GM21390 (cell line): ENCODE measurements around the gene PKN3.
"Not testable (repeated sequence)": the region's sequence is repeated elsewhere in the genome, so short reads cannot be mapped to it uniquely, and the experiment has no call there.

Experiments used
- ATAC-seq: cut with Tn5 transposase; IDR thresholded peaks from one replicate; pipeline ENCODE4 v1.9.1; 2021; ENCODE audit not compliant: unreplicated experiment

The PKN3 gene

DNA sequence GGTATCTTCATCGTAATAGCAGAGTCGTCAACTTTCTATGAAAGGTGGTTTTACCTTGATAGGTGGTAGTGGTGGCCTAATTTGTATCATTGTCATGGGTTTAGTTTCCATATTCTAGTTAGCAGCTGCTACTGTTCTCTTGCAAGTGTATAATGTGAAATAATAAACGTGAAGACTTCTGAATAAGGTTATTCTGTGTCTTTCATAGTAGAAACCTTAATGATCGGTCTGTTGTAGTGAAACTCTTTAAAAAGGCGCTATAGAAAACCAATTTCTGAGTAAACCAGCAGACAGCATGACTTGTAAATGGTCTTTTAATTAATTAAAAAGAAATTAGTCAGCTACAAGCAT, 11.6 kb upstream of the PKN3 start:
- no peak for ATAC-seq

DNA sequence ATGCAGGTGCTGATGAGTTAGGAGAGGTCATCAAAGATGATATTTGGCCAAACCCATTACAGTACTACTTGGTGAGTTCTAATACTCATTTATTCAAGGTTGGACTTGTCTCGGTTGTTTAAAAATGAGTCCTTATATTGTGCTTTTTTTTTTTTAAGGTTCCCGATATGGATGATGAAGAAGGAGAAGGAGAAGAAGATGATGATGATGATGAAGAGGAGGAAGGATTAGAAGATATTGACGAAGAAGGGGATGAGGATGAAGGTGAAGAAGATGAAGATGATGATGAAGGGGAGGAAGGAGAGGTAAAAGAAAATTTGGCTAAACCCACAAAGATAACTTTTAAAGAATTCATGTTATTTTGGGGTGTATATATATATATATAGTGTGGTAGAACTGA, 8.6 kb upstream of the PKN3 start:
- not testable (repeated sequence) for ATAC-seq

DNA sequence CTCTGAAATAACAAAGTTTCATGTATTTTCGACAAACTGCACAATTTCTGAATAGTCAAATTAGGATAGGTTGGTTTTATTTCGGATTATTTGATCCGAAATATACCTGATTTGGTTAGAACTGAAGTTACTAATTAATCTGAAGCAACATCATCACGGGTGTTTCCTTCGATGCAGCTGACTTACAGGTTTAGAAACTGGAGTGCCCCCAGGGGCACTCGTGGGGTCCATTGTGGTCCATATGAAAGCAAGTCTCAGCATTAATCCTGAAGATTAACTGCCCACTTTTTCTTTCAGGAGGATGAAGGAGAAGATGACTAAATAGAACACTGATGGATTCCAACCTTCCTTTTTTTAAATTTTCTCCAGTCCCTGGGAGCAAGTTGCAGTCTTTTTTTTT, 8.0 kb upstream of the PKN3 start:
- ATAC-seq = no peak

DNA sequence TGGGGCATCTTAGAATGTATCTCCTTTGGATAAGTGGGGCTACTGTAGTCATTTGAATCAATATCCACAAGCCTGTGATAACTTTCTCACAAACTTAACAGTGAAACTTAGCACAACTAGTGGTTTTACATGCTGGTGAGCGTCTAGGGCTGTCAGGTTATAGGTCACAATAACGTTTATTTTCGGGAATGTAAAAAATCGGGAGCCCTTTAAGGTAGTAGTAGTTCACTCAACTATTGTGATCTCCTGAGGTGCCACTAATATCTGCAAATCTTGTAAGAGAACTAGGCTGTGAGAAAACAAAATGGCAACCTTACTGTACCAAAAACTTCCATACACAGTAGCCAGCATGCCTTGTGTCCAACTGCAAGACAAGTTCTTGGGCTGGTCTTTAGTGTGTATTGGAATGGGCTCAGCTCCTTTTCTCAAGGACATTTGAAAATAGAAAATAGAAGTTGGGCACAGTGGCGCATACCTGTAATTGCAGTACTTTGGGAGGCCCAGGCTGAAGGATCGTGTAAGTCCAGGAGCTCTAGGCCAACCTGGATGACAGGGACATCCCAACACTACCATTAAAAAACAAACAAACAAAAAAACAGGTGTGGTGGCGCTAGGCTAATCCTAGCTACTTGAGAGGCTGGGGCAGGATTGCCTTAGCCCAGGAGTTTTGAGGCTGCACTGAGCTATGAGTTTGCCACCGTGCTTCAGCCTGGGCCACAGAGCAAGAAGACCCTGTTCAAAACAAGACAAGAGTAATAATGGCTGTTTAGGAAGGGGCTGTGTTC, 5.2 kb upstream of the PKN3 start:
- no peak for ATAC-seq

DNA sequence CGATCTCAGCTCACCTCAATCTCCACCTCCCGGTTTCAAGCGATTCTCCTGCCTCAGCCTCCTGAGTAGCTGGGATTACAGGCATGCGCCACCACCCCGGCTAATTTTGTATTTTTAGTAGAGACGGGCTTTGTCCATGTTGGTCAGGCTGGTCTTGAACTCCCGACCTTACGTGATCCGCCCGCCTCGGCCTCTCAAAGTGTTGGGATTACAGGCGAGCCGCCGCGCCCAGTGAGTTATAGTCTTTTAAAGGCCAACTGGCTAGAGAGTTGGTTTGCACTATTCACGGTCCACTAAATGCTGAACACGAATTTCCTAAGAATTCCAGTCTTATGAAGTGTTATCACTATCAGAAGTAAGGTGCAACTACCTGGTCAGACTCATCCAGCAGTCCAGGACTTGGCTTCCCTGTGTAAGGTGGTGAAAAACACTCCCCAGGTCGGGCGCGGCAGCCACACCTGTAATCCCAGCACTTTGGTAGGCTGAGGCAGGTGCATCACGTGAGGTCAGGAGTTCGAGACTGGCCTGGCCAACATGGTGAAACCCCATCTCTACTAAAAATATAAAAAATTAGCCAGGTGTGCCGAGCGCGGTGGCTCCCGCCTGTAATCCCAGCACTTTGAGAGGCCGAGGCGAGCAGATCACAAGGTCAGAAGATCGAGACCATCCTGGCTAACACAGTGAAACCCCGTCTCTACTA, 3.1 kb upstream of the PKN3 start:
- not testable (repeated sequence) for ATAC-seq

DNA sequence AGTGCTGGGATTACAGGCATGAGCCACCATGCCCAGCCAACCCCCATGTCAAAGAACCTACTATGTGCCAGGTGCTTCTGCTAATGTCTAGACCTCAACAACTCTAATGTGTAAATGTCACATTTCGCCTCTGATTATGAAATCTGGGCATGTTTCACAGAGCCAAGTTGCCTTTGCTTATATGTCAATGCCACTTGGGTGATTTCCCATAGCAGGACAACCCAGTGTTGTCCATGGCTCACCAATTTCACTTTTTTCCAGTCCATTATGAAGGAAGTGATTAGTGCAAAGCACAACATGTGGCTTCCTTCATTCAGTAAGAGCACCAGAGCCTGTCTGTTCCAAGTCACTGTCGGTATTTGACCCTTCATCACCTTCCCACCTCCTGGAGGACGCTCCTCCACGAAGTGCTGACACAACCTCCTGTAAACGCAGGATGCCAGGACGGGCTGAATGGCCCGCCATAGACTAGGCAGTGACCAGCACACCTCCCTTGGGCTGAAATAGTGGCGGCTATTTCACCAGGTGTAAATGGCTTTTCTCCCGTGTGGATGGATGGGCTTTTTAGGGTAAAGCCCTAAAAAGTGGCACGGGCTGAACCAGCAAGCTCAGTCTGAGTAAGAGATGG, 962 bp upstream of the PKN3 start:
- no peak for ATAC-seq

DNA sequence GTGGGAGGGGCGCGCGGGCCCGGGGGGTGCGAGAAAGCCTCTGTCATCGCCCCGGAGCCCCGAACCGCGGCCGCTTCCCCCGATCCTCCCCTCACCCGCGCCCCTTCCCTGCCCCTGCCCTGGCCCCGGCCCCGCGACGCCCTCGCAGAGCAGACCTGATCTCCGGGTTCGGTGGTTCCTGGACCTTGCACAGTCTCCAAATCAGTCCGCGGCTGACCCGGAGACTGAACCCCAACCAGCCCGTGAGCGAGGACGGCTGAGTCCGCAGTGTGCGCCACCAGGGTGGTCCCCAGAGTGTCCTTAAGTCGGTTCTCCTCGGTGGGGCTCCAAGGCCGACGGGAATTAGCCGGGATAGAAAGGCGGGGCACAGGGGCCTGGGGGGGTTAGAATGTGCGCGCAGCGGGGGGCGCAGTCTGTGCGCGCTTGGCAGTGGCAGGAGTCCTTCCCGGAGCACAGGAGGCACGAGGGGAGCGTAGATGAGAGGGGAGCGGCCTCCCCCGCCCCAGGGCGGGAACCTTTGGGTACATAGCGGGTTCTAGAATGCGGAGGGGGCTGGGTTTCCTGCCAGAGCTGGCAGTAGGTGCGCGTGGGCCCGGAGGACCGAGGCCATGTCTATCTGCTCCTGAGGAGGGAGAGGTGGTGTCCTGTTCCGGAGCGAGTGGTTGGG, 779 bp downstream of the PKN3 start:
- peak; percentile 12 for ATAC-seq

DNA sequence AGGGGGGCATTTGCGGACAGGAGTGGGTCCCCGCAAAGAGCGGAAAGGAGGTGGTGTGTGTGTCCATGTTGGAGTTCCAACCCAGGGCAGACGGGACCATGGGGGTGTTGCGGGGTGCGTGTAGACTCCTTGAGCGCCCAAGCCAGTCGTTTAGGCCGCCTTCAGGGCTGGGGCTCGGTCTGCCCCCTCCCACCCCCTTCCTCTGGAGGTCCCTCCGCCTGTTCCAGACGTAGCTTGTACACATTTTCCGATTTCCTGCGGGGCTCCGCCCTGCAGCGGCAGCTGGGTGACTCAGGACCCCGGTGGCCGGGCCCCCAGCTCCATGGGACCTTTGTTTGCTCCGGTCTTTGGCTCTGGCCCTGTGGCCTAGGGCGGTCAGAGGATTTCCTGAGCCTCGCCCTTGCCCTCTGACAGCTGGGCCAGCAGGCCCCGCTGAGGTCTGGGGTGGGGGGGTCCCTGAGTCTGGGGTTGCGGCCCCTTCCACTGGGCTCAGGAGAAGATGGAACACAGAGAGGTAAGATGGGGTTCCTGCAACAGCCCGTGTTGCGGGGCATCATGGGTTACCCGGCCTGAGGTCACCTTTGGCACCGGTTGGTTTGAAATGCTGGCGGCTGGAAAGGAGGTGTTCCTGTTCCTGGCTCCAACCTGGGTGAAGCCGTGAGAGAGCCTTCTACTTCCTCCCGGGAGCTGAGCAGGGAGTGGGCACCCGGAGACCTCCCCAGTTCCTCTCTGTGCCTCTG, 1.5 kb downstream of the PKN3 start:
- ATAC-seq = no peak

DNA sequence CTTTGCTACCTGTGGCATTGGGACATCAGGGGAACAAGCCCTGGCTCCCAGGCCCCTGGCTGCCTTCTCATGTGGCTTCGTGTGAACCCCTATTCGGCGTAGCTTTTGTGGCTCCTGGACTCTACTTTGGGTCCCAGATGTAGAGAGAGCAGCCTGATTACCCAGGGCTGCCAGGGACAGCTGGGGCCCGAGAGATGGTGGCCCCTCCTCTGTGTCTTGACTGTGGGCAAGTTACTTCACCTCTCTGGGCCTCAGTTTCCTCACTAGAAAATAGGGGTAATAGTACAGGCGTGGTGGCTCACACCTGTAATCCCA, 2.0 kb downstream of the PKN3 start:
- ATAC-seq = no peak

DNA sequence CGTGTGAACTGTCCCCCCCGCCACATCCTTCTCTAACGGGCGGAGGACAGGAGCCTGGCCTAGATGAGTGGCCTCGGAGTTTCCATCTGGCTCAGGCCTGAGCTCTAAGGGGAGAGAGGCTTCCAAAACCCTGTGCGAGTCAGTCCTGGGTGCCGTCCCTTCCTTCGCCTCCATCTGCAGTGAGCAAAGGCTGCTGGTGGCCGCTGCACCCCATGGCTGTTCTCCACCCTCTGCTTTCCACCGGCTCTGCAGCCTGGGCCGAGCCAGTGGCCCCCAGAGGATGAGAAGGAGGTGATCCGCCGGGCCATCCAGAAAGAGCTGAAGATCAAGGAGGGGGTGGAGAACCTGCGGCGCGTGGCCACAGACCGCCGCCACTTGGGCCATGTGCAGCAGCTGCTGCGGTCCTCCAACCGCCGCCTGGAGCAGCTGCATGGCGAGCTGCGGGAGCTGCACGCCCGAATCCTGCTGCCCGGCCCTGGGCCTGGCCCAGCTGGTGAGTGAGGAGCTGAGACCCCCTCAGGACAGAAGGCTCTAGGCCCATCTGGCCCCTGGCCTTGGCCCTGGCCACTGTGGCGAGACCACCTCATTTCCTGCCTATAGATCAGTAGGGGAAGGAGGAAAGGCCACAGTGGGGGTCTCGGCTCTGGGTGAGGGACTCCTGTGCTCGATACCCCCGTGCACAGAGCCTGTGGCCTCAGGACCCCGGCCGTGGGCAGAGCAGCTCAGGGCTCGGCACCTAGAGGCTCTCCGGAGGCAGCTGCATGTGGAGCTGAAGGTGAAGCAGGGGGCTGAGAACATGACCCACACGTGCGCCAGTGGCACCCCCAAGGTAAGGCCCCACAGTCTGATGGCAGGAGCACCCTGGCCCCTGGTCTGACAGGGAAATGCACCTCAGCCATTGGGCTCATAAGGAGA, 3.0 kb downstream of the PKN3 start:
- ATAC-seq = no peak

DNA sequence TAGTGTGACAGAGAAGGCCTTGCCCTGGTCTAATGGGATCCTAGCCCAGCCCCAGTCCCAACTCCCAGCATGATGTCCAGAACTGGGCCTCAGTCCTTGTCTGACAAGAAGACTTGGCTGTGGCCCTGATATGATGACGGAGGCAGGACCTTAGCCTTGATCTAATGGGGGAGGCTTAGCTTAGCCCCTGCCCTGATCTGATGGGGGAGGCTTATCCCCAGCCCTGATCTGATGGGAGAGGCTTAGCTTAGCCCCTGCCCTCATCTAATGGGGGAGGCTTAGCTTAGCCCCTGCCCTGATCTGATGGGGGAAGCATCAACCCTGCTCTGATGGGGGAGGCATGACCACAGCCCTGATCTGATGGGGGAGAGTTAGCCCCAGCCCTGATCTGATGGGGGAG, 3.7 kb downstream of the PKN3 start:
- no peak for ATAC-seq

DNA sequence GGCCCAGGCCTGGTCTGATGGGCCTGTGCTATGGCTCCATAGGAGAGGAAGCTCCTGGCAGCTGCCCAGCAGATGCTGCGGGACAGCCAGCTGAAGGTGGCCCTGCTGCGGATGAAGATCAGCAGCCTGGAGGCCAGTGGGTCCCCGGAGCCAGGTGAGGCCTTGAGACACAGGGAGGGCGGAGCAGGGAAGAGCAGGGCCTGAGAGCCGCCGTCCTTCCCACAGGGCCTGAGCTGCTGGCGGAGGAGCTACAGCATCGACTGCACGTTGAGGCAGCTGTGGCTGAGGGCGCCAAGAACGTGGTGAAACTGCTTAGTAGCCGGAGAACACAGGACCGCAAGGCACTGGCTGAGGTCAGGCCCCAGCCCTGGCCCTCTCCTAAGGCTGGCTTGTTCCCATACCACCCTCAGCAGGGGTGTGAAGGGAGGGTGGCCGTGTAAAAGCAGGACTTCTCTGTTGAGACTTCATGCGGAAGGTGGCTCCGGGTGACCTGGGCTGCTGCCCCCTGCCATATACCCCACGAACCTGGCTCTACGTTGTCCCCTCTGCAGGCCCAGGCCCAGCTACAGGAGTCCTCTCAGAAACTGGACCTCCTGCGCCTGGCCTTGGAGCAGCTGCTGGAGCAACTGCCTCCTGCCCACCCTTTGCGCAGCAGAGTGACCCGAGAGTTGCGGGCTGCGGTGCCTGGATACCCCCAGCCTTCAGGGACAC, 4.5 kb downstream of the PKN3 start:
- ATAC-seq = no peak

DNA sequence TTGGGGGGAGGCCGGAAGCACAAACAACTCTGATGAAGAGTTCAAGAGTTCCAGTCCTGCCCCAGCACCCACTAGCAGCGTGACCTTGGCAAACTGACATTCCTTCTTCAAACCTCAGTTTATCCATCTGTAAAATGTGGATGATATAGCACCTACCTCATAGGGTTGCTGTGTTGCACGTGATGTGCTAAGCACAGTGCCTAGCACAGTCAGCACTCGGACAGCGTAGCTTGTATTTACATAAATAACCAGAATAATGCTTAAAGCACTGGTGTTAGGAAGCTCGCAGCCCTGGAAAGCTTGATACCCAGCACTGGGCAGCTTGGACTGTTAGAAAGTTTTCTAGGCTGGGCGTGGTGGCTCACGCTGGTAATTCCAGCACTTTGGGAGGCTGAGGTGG, 5.1 kb downstream of the PKN3 start:
- no peak for ATAC-seq

DNA sequence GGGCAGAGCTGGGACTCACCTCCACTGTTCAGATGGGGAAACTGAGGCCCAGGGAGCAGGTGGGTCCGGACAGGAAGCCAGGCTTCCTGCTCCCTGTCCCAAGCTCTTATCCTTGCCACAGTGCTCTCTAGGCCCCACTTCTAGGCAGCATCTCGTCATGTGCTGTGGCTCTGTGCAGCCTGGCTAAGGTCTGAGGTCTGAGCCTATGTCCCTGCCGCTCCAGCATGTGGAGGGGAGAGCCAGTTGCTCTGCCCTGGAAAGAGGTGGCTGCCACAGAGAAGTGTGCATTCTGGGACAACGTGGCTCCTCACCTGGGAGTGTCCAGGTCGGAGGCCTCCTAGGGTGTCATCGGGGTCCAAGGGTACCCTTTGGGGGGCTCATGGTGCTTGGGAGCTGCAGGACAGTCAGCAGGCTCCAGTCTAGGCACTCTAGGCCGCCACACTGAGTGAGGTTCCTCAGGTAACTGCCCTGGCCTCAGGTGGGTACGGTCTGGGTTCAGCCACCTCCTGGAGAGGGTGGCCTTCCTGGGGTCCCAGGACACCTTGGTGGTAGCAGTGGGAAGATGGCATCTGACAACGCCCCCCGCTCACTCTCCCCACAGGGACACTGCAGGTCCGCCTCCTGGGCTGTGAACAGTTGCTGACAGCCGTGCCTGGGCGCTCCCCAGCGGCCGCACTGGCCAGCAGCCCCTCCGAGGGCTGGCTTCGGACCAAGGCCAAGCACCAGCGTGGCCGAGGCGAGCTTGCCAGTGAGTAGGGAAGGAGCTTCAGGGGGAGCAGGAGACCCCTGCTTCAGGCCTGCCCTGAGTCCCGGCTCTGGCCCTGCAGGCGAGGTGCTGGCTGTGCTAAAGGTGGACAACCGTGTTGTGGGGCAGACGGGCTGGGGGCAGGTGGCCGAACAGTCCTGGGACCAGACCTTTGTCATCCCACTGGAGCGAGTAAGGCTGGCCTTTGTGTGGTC, 10.4 kb downstream of the PKN3 start:
- no peak for ATAC-seq

DNA sequence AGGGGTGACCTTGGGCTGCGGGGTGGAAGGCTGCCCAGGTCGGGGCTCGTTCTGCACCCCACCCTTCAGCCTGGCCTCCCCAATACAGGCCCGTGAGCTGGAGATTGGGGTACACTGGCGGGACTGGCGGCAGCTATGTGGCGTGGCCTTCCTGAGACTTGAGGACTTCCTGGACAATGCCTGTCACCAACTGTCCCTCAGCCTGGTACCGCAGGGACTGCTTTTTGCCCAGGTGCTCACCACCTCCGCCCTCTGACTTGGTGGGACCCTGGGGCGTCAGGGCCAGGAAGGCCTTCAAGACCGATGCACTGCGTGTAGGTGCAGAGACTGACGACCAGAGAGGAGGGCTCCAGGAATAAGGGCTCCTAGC, 11.1 kb downstream of the PKN3 start:
- no peak for ATAC-seq

DNA sequence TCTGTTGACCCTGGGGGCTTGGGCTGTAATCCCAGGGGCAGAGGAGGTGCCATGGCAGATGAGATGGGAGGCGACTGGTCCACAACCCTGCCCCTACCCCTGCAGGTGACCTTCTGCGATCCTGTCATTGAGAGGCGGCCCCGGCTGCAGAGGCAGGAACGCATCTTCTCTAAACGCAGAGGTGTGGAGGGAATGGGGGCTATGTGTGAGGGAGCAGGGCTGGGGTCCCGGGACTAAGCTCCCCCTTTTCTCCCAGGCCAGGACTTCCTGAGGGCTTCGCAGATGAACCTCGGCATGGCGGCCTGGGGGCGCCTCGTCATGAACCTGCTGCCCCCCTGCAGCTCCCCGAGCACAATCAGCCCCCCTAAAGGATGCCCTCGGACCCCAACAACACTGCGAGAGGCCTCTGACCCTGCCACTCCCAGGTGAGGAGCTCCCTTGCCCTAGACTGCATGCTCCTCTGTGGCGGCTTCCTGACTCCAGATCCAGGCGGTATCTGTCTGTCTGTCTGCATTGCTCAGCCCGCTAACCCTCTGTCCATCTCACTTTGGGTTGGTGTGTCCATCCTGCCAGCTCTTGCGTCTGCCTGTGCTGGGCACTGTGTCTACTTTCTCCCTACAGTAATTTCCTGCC, 11.8 kb downstream of the PKN3 start:
- ATAC-seq = no peak

DNA sequence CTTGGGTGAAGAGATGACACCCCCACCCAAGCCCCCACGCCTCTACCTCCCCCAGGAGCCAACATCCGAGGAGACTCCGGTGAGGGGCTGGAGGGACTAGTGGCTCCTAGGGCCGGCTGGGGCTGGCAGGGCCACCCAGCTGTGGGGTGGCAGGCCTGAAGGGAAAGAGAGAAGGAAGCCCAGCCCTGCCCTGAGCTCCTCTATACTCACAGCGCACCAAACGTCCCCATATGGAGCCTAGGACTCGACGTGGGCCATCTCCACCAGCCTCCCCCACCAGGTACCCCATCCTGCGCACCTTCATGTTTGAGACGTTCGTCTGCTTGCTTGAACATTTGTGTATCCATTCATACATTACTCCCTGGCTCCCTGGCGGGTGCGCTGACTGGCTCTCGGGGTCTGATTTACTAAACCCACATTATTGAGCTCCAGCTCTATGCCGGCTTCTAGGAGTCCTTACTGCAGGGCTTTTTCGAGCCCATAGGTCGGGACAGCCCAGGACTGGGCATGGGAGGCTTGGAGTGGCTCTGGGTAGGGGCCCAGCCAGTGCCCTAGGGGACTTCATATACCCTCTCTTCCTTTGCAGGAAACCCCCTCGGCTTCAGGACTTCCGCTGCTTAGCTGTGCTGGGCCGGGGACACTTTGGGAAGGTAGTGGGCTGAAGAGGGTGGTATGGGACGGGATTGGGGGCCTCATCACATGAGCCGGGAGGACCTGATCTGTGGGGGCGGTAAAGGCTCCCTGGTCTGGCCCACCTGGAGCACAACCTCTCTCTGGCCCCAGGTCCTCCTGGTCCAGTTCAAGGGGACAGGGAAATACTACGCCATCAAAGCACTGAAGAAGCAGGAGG, 12.5 kb downstream of the PKN3 start:
- ATAC-seq = no peak
